Measurements from ENCODE around the gene INAFM1. TPM values are rescaled to one million over a fixed set of nuclear protein-coding genes. Genes with fewer than 3 reads are reported as not detected.

Gene INAFM1
- polyA plus RNA-seq, 1 of the 3 experiments (the other 2 are of a cell fraction): 5.5 TPM

- TF ChIP-seq SMC3 (IDR thresholded peaks at IDR 0.05; ENCODE audit: low read depth, low read length) (no peak), CHD2 (IDR thresholded peaks at IDR 0.05; ENCODE audit: low read length, partially characterized antibody) (no peak), RCOR1 (IDR thresholded peaks at IDR 0.05; ENCODE audit: low read length) (no peak), TEAD4 (IDR thresholded peaks at IDR 0.05; ENCODE audit: borderline replicate concordance, insufficient read depth) (no peak), GATA2 (CRISPR knock-in tag; IDR thresholded peaks at IDR 0.05) (no peak), MXI1 (IDR thresholded peaks at IDR 0.05; ENCODE audit: low read depth, low read length) (no peak), TCF12 (IDR thresholded peaks at IDR 0.05) (no peak), RXRA (IDR thresholded peaks at IDR 0.05; ENCODE audit: borderline replicate concordance, low read depth) (no peak), GABPA (IDR thresholded peaks at IDR 0.05; ENCODE audit: low read depth) (no peak), IRF3 (IDR thresholded peaks at IDR 0.05; ENCODE audit: low read depth, low read length) (no peak), YY1 (IDR thresholded peaks at IDR 0.05; ENCODE audit: low read depth) (no peak), MAX (IDR thresholded peaks at IDR 0.05; ENCODE audit: low read depth) (no peak), FOSL2 (IDR thresholded peaks at IDR 0.05; ENCODE audit: borderline replicate concordance, low read depth) (no peak), RAD21 (IDR thresholded peaks at IDR 0.05; ENCODE audit: low read length) (no peak), NFIC (IDR thresholded peaks at IDR 0.05; ENCODE audit: borderline replicate concordance) (no peak), USF2 (IDR thresholded peaks at IDR 0.05; ENCODE audit: borderline replicate concordance, low read depth, low read length) (no peak)
- Histone ChIP-seq H3K9ac (no peak overlapping the region), H3K4me2 (no peak overlapping the region), H3K4me1 (ENCODE audit: control insufficient read depth in 1 of 2, insufficient read depth in 2 of 2, low read depth in 1 of 2, low read length in 1 of 2) (no peaks in the 10 kb centered on the region), H3K9me2 (no peaks in the 10 kb centered on the region), H3K4me3 (ENCODE audit: low read depth in 2 of 2, low read length in 1 of 2) (no peak overlapping the region), H3K27me3 (ENCODE audit: insufficient read depth) (no peaks in the 10 kb centered on the region), H3K79me2 (ENCODE audit: insufficient read depth) (no peaks in the 10 kb centered on the region), H3K9me3 (no peaks in the 10 kb centered on the region), H4K20me1 (ENCODE audit: insufficient read depth) (no peaks in the 10 kb centered on the region), H3F3A (replicated peaks; ENCODE audit: insufficient read depth) (no peaks in the 10 kb centered on the region), H3K27ac (ENCODE audit: low read depth in 2 of 2, low read length in 1 of 2) (no peak overlapping the region), H3K36me3 (replicated peaks in 1 of 2; ENCODE audit: control insufficient read depth in 1 of 2, insufficient read depth in 2 of 2, low read length in 1 of 2) (no peaks in the 10 kb centered on the region), H2AFZ (ENCODE audit: low read depth) (no peak overlapping the region)
- no peak for DNase-seq
- POLR2A ChIA-PET: no interaction called here
- CTCF ChIA-PET: interaction anchor here (1.9 kb wide), 1 partner anchor 69 kb away, joined by 5 read pairs; no protein-coding TSS in a partner anchor
- 15% methylated on average over 2 of the region's 2 CpGs for WGBS (ENCODE audit: low lambda C conversion rate)
These were observed 47.4 kb downstream of the INAFM1 start for GRCh38 chr19:47322058-47322457.

GRCh38 chr19:47323409-47323808, 48.7 kb downstream of the INAFM1 start:
- no peak overlapping the region for H3K4me2 ChIP-seq
- no peaks in the 10 kb centered on the region for H3K36me3 ChIP-seq (replicated peaks in 1 of 2; ENCODE audit: control insufficient read depth in 1 of 2, insufficient read depth in 2 of 2, low read length in 1 of 2)
- H4K20me1 ChIP-seq (ENCODE audit: insufficient read depth): no peaks in the 10 kb centered on the region
- ChIA-PET CTCF (interaction anchor here (0.8 to 3.6 kb wide), 2 partner anchors 25 to 27 kb away, joined by 3 to 17 read pairs; partner anchors contain the start of gene DHX34), POLR2A (no interaction called here)
- H2AFZ ChIP-seq (ENCODE audit: low read depth): no peak overlapping the region
- no peaks in the 10 kb centered on the region for H3K27me3 ChIP-seq (ENCODE audit: insufficient read depth)
- H3K9ac ChIP-seq: no peak overlapping the region
- H3K4me3 ChIP-seq (ENCODE audit: low read depth in 2 of 2, low read length in 1 of 2): no peak overlapping the region
- WGBS (ENCODE audit: low lambda C conversion rate): 65% methylated on average over 8 of the region's 8 CpGs
- H3K4me1 ChIP-seq (ENCODE audit: control insufficient read depth in 1 of 2, insufficient read depth in 2 of 2, low read depth in 1 of 2, low read length in 1 of 2): no peaks in the 10 kb centered on the region
- TF ChIP-seq EP300 (IDR thresholded peaks at IDR 0.05; ENCODE audit: borderline replicate concordance in 1 of 2, low read depth in 1 of 2, low read length in 1 of 2): no peak
- no peak for TF ChIP-seq CHD2 (IDR thresholded peaks at IDR 0.05; ENCODE audit: low read length, partially characterized antibody)
- no peak for TF ChIP-seq EZH2phosphoT487 (IDR thresholded peaks at IDR 0.05; ENCODE audit: borderline replicate concordance, low read depth)
- TF ChIP-seq SIN3A (IDR thresholded peaks at IDR 0.05; ENCODE audit: borderline replicate concordance, low read depth, low read length): no peak
- no peak for TF ChIP-seq MAX (IDR thresholded peaks at IDR 0.05; ENCODE audit: low read depth)
- no peak for TF ChIP-seq FOXJ3 (CRISPR knock-in tag; IDR thresholded peaks at IDR 0.05)
- no peak for TF ChIP-seq ELF1 (IDR thresholded peaks at IDR 0.05)
- no peak for TF ChIP-seq JUND (IDR thresholded peaks at IDR 0.05)
- TF ChIP-seq SMC3 (IDR thresholded peaks at IDR 0.05; ENCODE audit: low read depth, low read length): no peak
- TF ChIP-seq FOXM1 (IDR thresholded peaks at IDR 0.05; ENCODE audit: low read depth): no peak
- TF ChIP-seq YY1 (IDR thresholded peaks at IDR 0.05; ENCODE audit: low read depth): no peak
- TF ChIP-seq POLR2AphosphoS5 (IDR thresholded peaks at IDR 0.05; ENCODE audit: low read depth, low read length): no peak
- H3F3A ChIP-seq (replicated peaks; ENCODE audit: insufficient read depth): no peaks in the 10 kb centered on the region
- H3K79me2 ChIP-seq (ENCODE audit: insufficient read depth): no peaks in the 10 kb centered on the region
- no peaks in the 10 kb centered on the region for H3K9me3 ChIP-seq
- no peaks in the 10 kb centered on the region for H3K9me2 ChIP-seq
- no peak overlapping the region for H3K27ac ChIP-seq (ENCODE audit: low read depth in 2 of 2, low read length in 1 of 2)
- DNase-seq: no peak
